Measurements from ENCODE around the gene PEX11G.

DNA sequence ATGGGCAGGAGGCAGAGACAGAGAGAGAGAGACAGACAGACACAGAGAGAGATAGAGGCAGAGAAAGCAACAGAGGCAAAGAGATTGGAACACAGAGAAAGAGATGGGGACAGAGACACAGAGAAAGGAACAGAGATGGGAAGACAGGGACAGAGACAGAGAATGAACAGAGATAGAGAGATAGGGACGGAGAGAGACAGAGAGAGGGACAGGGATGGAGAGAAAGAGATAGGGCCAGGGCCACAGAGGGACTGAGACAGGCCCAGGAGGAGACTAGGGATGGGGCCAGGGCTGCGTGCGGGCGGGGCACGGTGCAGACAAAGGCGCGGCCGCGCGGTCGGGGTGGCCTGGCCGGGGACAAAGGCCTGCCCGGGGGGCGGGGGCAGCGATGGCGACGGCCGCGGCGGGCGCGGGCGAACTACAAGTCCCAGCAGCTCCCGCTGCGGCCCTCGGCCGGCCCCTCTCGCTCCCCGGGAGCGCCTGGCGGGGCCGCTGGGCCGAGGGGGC, 26.9 kb upstream of the PEX11G start, which contains the start of gene ZNF358:
- TF ChIP-seq, protein P1, sequence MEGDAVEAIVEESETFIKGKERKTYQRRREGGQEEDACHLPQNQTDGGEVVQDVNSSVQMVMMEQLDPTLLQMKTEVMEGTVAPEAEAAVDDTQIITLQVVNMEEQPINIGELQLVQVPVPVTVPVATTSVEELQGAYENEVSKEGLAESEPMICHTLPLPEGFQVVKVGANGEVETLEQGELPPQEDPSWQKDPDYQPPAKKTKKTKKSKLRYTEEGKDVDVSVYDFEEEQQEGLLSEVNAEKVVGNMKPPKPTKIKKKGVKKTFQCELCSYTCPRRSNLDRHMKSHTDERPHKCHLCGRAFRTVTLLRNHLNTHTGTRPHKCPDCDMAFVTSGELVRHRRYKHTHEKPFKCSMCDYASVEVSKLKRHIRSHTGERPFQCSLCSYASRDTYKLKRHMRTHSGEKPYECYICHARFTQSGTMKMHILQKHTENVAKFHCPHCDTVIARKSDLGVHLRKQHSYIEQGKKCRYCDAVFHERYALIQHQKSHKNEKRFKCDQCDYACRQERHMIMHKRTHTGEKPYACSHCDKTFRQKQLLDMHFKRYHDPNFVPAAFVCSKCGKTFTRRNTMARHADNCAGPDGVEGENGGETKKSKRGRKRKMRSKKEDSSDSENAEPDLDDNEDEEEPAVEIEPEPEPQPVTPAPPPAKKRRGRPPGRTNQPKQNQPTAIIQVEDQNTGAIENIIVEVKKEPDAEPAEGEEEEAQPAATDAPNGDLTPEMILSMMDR (IDR thresholded peaks at IDR 0.05): no peak
- TF ChIP-seq POLR2A (IDR thresholded peaks at IDR 0.05): no peak

Measured in vagina (tissue), 2 donors.